Measurements from ENCODE around the gene CDHR2.

CDHR2 gene

GRCh38 chr5:176633598-176633997 is 84.5 kb downstream of the CDHR2 start:
- TF ChIP-seq CSDC2 (CRISPR knock-in tag; IDR thresholded peaks at IDR 0.05), result no peak
- no peak for TF ChIP-seq SNAI2 (CRISPR knock-in tag; IDR thresholded peaks at IDR 0.05)
- no peak for ATAC-seq

GRCh38 chr5:176636426-176636825 is 87.3 kb downstream of the CDHR2 start:
- TF ChIP-seq ZC3H10 (CRISPR knock-in tag; IDR thresholded peaks at IDR 0.05) (no peak), ZNF70 (CRISPR knock-in tag; IDR thresholded peaks at IDR 0.05) (no peak), OSR1 (CRISPR knock-in tag; IDR thresholded peaks at IDR 0.05) (no peak), SNAI2 (CRISPR knock-in tag; IDR thresholded peaks at IDR 0.05) (no peak), ZFP3 (CRISPR knock-in tag; IDR thresholded peaks at IDR 0.05) (no peak), TCF4 (CRISPR knock-in tag; IDR thresholded peaks at IDR 0.05; ENCODE audit: borderline replicate concordance) (no peak), PPARA (CRISPR knock-in tag; IDR thresholded peaks at IDR 0.05; ENCODE audit: borderline replicate concordance) (no peak), ARNTL (CRISPR knock-in tag; IDR thresholded peaks at IDR 0.05; ENCODE audit: borderline replicate concordance, low read depth) (no peak)
- TF ChIP-seq, protein P1, sequence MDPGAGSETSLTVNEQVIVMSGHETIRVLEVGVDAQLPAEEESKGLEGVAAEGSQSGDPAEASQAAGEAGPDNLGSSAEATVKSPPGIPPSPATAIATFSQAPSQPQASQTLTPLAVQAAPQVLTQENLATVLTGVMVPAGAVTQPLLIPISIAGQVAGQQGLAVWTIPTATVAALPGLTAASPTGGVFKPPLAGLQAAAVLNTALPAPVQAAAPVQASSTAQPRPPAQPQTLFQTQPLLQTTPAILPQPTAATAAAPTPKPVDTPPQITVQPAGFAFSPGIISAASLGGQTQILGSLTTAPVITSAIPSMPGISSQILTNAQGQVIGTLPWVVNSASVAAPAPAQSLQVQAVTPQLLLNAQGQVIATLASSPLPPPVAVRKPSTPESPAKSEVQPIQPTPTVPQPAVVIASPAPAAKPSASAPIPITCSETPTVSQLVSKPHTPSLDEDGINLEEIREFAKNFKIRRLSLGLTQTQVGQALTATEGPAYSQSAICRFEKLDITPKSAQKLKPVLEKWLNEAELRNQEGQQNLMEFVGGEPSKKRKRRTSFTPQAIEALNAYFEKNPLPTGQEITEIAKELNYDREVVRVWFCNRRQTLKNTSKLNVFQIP (CRISPR knock-in tag; IDR thresholded peaks at IDR 0.05; ENCODE audit: borderline replicate concordance, low read depth), result no peak
- TF ChIP-seq, protein P2, sequence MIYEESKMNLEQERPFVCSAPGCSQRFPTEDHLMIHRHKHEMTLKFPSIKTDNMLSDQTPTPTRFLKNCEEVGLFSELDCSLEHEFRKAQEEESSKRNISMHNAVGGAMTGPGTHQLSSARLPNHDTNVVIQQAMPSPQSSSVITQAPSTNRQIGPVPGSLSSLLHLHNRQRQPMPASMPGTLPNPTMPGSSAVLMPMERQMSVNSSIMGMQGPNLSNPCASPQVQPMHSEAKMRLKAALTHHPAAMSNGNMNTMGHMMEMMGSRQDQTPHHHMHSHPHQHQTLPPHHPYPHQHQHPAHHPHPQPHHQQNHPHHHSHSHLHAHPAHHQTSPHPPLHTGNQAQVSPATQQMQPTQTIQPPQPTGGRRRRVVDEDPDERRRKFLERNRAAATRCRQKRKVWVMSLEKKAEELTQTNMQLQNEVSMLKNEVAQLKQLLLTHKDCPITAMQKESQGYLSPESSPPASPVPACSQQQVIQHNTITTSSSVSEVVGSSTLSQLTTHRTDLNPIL (CRISPR knock-in tag; IDR thresholded peaks at IDR 0.05; ENCODE audit: low read depth), result no peak
- no peak; the same call in 2 of the 3 replicates for ATAC-seq

GRCh38 chr5:176637556-176637955 is 88.4 kb downstream of the CDHR2 start:
- TF ChIP-seq ESRRG (CRISPR knock-in tag; IDR thresholded peaks at IDR 0.05) (no peak), ZFP30 (CRISPR knock-in tag; IDR thresholded peaks at IDR 0.05) (no peak)
- no peak for ATAC-seq

DNA sequence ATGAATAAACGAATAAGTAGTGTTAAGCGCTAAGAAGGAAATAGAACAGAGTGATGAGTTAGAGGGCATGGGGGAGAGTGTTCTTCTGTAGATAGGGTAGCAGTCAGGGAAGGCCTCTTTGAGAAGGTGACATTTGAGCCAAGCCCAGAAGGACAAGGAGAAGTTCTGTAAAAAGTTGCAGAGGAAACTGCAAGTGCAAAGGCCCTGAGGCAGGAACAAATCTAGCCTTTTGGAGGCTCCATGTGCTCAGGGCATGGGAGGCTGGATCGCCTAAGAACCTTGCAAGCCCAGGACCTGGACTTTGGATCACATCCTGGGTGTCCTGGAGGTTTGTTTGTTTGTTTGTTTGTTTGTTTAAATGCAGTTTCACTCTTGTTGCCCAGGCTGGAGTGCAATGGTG is 89.3 kb downstream of the CDHR2 start:
- TF ChIP-seq CSRNP3 (CRISPR knock-in tag; IDR thresholded peaks at IDR 0.05), result no peak
- TF ChIP-seq PPARA (CRISPR knock-in tag; IDR thresholded peaks at IDR 0.05; ENCODE audit: borderline replicate concordance), result no peak
- no peak for TF ChIP-seq ARNTL (CRISPR knock-in tag; IDR thresholded peaks at IDR 0.05; ENCODE audit: borderline replicate concordance, low read depth)
- TF ChIP-seq ZNF8 (CRISPR knock-in tag; IDR thresholded peaks at IDR 0.05), result no peak
- TF ChIP-seq TCF4 (CRISPR knock-in tag; IDR thresholded peaks at IDR 0.05; ENCODE audit: borderline replicate concordance), result no peak
- no peak for TF ChIP-seq GLIS3 (CRISPR knock-in tag; IDR thresholded peaks at IDR 0.05)
- TF ChIP-seq, protein P2 (CRISPR knock-in tag; IDR thresholded peaks at IDR 0.05; ENCODE audit: low read depth), result no peak

DNA sequence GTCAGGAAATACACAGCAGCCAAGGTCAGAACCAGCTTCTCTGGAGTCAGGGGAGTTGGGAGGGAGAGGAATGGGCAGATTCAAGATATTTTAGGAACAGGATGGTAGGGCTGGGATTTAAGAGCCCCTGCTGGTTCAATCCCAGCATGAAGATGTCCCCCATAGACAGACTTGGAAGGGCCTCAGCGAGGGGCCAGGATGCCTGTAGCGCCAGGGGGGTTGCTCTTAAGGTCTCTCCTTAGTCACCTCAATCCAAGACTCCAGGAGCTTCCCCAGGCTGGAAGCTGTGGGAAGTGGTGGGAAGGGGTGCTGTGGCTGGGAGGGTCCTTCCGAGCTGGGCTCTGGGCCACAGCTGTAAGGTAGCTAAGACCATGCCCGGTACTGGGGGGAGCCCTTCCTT is 90.1 kb downstream of the CDHR2 start:
- TF ChIP-seq PPARA (CRISPR knock-in tag; IDR thresholded peaks at IDR 0.05; ENCODE audit: borderline replicate concordance) (no peak), CSDC2 (CRISPR knock-in tag; IDR thresholded peaks at IDR 0.05) (no peak), CSRNP3 (CRISPR knock-in tag; IDR thresholded peaks at IDR 0.05) (no peak)
- ATAC-seq, result no peak

More for the DNA sequence above, 89.3 kb downstream of the CDHR2 start:
- no peak for ATAC-seq

- peak; percentile 28; the same call in 2 of the 3 replicates for ATAC-seq
- TF ChIP-seq OSR1 (CRISPR knock-in tag; IDR thresholded peaks at IDR 0.05) (no peak), ESRRG (CRISPR knock-in tag; IDR thresholded peaks at IDR 0.05) (no peak), ZNF8 (CRISPR knock-in tag; IDR thresholded peaks at IDR 0.05) (no peak), ZFP30 (CRISPR knock-in tag; IDR thresholded peaks at IDR 0.05) (no peak), SNAI2 (CRISPR knock-in tag; IDR thresholded peaks at IDR 0.05) (no peak), ISL1 (CRISPR knock-in tag; IDR thresholded peaks at IDR 0.05) (no peak), CSDC2 (CRISPR knock-in tag; IDR thresholded peaks at IDR 0.05) (no peak), GLIS3 (CRISPR knock-in tag; IDR thresholded peaks at IDR 0.05) (no peak)
These were observed 90.8 kb downstream of the CDHR2 start for GRCh38 chr5:176639981-176640380.
